Measurements from ENCODE around the gene RECK.
"Not testable (repeated sequence)": the region's sequence is repeated elsewhere in the genome, so short reads cannot be mapped to it uniquely, and the experiment has no call there.

The RECK gene

GRCh38 chr9:36141761-36142160 is 105.0 kb downstream of the RECK start:
- no peak for DNase-seq

DNA sequence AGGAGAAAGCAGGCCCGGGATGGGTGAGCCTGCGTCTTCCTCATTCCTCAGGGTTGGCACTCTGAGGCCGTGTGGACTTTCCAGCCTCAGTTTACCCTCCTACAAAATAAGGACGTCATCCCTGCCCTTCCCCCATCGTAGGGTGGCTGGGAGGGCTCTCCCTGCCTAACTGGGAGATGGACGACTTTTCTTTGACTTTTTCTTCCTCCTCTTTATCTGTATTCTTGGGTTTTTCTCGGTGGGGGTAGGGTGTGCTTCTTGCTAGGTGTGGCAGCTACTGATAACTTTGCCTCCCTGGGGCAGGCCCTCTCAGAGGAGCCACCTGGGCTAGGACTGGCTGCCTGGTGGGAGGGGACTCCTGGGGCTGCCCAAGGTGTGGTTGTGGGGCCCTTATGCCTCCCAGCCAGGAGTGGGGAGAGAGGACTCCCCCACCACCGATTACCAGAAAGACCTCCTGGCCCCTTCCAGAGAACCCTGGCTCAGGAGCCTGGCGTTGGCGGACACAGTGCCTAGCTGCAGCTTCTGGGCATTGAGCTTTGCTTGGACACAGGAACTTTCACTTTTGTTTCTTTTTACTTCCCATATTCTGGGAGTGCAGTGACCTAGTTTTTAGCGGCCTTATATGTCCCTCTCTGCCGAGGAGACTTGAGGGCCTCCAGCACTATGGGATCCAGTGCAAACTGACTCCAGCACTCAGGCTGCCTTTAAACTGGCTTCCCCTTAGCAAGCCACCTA is 106.0 kb downstream of the RECK start:
- peak; percentile 91 for DNase-seq

DNA sequence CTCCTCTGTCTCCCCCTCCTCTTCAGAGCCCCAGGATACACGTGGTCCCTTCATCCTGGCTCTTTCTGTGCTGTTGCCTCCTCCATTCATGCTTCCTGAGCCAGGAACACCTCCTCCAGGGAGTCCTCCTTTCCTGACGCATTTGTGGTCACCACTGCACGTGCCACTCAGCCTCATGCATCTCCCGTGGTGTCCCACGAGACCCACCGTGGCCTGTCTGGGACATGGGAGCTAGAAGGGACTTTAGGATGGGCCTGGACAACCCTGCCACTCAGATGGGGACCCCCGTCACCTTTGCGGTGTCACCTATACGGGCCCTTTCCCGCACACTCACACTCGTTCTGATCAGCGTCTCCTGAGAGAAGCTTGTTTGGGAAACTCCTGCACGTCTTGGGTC is 106.5 kb downstream of the RECK start:
- DNase-seq, result no peak

GRCh38 chr9:36144309-36145232 is 107.9 kb downstream of the RECK start:
- DNase-seq, result no peak

GRCh38 chr9:36145970-36146369 is 109.3 kb downstream of the RECK start:
- no peak for DNase-seq

GRCh38 chr9:36146651-36147050 is 109.9 kb downstream of the RECK start:
- DNase-seq, result no peak

DNA sequence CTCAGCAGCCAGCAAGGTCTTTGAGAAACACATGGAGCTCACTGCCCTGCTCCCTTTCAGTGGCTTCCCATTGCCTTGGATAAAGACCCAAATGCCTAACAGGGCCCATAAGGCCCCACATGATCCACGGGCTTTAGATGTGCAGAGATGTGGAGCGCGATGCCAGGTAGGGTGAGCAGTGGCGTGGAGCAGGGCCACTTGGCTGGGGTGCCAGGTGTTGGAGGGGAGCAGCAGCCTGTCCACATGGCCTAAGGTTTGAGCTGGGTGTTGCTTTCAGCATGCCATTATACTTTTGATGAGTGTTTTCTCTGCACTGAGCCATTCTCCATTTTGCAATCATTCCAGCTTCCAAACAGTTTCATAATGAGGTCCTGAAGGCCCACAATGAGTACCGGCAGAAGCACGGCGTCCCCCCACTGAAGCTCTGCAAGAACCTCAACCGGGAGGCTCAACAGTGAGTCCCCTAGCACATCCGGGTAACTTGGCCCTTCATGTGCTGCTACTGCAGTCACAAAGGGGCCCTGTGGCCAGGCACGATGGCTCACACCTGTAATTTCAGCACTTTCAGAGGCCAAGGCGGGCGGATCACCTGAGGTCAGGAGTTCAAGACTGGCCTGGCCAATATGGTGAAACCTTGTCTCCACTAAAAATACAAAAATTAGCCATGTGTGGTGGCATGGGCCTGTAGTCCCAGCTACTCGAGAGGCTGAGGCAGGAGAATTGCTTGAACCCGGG is 110.9 kb downstream of the RECK start:
- no peak for DNase-seq

GRCh38 chr9:36148311-36149051 is 111.8 kb downstream of the RECK start:
- DNase-seq, result peak; percentile 87

DNA sequence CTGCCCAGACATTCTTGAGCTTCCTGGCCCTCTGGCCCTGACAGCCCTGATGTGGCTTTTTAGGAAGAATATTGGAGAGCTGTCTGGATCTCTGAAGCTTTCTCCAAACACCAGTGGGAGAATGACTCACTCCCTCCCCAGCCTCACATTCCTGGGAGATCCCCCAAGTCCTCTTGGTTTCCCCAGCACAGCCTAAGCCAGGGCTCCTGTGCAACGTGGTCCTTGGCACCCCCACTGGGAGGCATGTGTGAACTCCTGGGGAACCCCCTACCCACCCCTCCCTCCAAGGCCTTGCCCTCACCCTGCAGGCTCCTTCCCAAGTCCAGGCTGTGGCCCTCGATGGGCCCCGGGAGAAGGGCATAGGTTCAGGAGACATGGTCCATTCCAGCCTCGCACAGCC is 112.5 kb downstream of the RECK start:
- DNase-seq, result no peak

DNA sequence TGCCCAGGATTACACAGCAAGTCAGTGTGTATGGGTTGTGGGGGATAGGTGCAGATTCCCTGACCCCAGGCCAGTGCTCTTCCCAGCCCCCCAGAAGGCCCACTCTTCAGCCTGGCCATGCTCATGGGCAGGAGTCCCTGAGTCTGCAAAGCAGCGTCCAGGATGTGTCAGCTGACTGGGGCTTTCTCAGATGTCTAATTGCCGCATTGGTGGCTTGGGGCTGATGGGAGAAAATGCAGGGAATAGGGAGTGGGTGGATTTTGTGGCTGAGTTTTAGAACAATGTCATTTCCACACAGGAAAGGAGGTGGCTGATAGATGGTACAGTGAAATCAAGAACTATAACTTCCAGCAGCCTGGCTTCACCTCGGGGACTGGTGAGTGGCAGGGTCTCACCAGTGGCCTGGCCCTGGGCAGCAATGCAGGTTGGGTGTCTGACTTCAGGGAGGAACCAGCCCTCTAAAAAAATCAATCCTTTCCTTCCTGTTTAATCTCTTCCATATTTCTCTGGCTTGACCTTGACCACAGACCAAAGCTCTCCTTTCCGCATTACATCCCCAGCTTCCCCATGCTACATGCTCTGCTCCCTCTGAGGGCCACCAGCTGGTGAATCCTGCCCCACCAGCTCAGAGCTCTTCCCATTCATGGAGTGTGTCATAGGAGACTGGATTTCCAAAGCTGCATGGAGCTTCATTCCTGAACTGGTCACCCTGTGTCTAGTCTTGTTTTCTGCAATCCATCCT is 114.0 kb downstream of the RECK start:
- no peak for DNase-seq

- DNase-seq, result peak; percentile 21
Observed at GRCh38 chr9:36151316-36152210, 114.8 kb downstream of the RECK start.

DNA sequence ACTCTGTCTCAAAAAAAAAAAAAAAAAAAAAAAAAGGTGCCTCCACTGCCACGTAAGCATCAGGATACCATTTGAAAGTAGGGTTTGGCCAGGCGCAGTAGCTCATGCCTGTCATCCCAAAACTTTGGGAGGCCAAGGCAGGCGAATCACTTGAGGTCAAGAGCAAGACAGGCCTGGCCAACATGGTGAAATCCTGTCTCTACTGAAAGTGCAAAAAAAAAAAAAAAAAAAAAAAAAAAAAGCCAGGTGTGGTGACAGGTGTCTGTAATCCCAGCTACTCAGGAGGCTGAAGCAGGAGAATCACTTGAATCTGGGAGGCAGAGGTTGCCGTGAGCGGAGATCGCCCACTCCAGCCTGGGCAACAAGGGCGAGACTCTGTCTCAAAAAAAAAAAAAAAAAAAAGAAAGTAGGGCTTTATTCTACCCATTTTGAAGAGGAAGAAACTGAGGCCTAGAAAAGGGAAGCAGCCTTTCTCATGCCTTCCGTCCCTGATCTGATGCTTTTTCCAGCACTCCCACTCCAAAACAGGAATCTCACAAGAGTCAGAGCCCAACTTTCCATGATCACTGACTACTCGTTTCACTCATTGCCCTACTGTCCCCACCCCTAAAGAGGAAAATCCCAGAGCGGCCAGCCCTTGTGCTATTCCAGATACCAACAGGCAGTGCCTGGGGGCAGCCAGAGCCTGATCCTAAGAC is 116.2 kb downstream of the RECK start:
- DNase-seq, result no peak

GRCh38 chr9:36153746-36154145 is 117.0 kb downstream of the RECK start:
- DNase-seq, result no peak

GRCh38 chr9:36154331-36154952 is 117.7 kb downstream of the RECK start:
- peak; percentile 75 for DNase-seq

- no peak for DNase-seq
Observed at GRCh38 chr9:36156116-36156515, 119.4 kb downstream of the RECK start.

GRCh38 chr9:36158122-36158521 is 121.4 kb downstream of the RECK start:
- peak; percentile 77 for DNase-seq

- no peak for DNase-seq
Observed at GRCh38 chr9:36158917-36159316, 122.2 kb downstream of the RECK start.

- not testable (repeated sequence) for DNase-seq
Observed at GRCh38 chr9:36159509-36159908, 122.8 kb downstream of the RECK start.

GRCh38 chr9:36160126-36160525 is 123.4 kb downstream of the RECK start:
- DNase-seq, result not testable (repeated sequence)

GRCh38 chr9:36161187-36161586 is 124.5 kb downstream of the RECK start:
- no peak for DNase-seq
